K562 (cell line): ENCODE measurements around the gene KCNK3. TPM values are rescaled to one million over a fixed set of nuclear protein-coding genes. Genes with fewer than 3 reads are reported as not detected.

ENCODE experiments used
- ATAC-seq: fragments of 200-7000 bp; cut with Tn5 transposase; 3 replicates; pipeline ENCODE4 v1.9.1; 2020; ENCODE audit warnings: moderate library complexity
- BruUV-seq: library from RNA; stranded (reverse); fragments of 400-500 nt; replicated peaks from 2 replicates; lab custom pipeline; 2021; lab: Mats Ljungman, UMichigan
- CTCF ChIA-PET: fragments of 300-600 bp; formaldehyde crosslinking; extraction: SDS; loops from one replicate; lab custom pipeline; 2021; ENCODE audit warnings: low intra/inter-chr PET ratio; lab: Yijun Ruan, JAX
- POLR2A ChIA-PET: fragments of 300-600, 350-650 bp; sonication (Branson Sonifier 250); formaldehyde crosslinking; extraction: SDS; loops from one replicate; lab custom pipeline; 2021; ENCODE audit warnings: antibody characterized with exemption, inconsistent platforms; lab: Yijun Ruan, JAX
- DNase-seq, 4 experiments: peaks; one replicate each; pipeline versions ENCODE4 v3.0.0 to v3.0.0-alpha.2; 2011 to 2018; ENCODE audit warnings: low spot score in 3 of 4, mixed read lengths in 3 of 4; ENCODE audit errors: extremely low read depth in 1 of 4
- FAIRE-seq: peaks from 2 replicates; lab custom pipeline; 2011; peaks lifted over from hg19 to GRCh38; lab: Jason Lieb, UNC
- H2AFZ ChIP-seq: 2 replicates; pipeline ENCODE4 v1.6.0; 2011; ENCODE audit warnings: low read depth, low read length, control low read depth, inconsistent platforms
- H3K27ac ChIP-seq: fragments of 200-600 bp; 3 replicates; pipeline ENCODE4 v1.8.0; 2011; ENCODE audit warnings: low read depth, mild to moderate bottlenecking, control low read depth, inconsistent platforms, low read length, moderate library complexity, mixed read lengths; ENCODE audit errors: extremely low read depth
- H3K27me3 ChIP-seq, 2 experiments: fragments of 300-600 bp in 1 of 2; 2 replicates in 1 of 2; 3 replicates in 1 of 2; pipeline versions ENCODE4 v1.6.0 to v1.8.0; 2011; ENCODE audit warnings: inconsistent platforms in 2 of 2, low read length in 2 of 2, mild to moderate bottlenecking in 1 of 2, mixed read lengths in 1 of 2, moderate library complexity in 1 of 2; ENCODE audit not compliant: control insufficient read depth in 2 of 2, insufficient read depth in 2 of 2
- H3K36me3 ChIP-seq: fragments of 300-600 bp; 3 replicates; pipeline ENCODE4 v1.8.0; 2011; ENCODE audit warnings: mild to moderate bottlenecking, low read length, inconsistent platforms; ENCODE audit not compliant: control insufficient read depth, insufficient read depth
- H3K4me1 ChIP-seq, 2 experiments: fragments of 200-600 bp in 1 of 2; replicated peaks in 1 of 2; 2 replicates in 1 of 2; 3 replicates in 1 of 2; pipeline versions ENCODE4 v1.5.1 to v1.8.0; 2011; ENCODE audit warnings: inconsistent platforms in 2 of 2, low read length in 2 of 2, mild to moderate bottlenecking in 1 of 2, mixed read lengths in 1 of 2, moderate library complexity in 1 of 2; ENCODE audit not compliant: control insufficient read depth in 2 of 2, insufficient read depth in 2 of 2
- H3K4me2 ChIP-seq: 2 replicates; pipeline ENCODE4 v1.6.1; 2011; ENCODE audit warnings: low read length, control low read depth, inconsistent platforms, mixed read lengths; ENCODE audit not compliant: insufficient read depth
- H3K4me3 ChIP-seq: fragments of 200-600 bp; sonication (generic), shearing (Covaris generic); 2 replicates; pipeline ENCODE4 v1.5.1; 2016; ENCODE audit warnings: control low read depth, inconsistent platforms
- H3K79me2 ChIP-seq: fragments of 200-600 bp; 3 replicates; pipeline ENCODE4 v1.8.0; 2011; ENCODE audit warnings: low read length, inconsistent platforms; ENCODE audit not compliant: control insufficient read depth, insufficient read depth
- H3K9ac ChIP-seq, 2 experiments: 2 replicates each; pipeline versions ENCODE4 v1.6.0 to v1.6.1; 2011; ENCODE audit warnings: low read depth in 2 of 2, low read length in 2 of 2, control low read depth in 1 of 2, inconsistent platforms in 1 of 2, mild to moderate bottlenecking in 1 of 2, mixed read lengths in 1 of 2; ENCODE audit not compliant: insufficient read depth in 1 of 2
- H3K9me1 ChIP-seq: one replicate; pipeline ENCODE4 v1.6.0; 2011; ENCODE audit warnings: inconsistent platforms, mild to moderate bottlenecking, low read length, moderate library complexity; ENCODE audit not compliant: control insufficient read depth, insufficient read depth
- H3K9me3 ChIP-seq: replicated peaks from 2 replicates; pipeline ENCODE4 v1.5.1; 2011; ENCODE audit warnings: low read depth, low read length, inconsistent platforms; ENCODE audit not compliant: control insufficient read depth, insufficient read depth
- H4K20me1 ChIP-seq: replicated peaks from 2 replicates; pipeline ENCODE4 v1.6.1; 2011; ENCODE audit warnings: low read length, inconsistent platforms, mixed read lengths; ENCODE audit not compliant: control insufficient read depth, insufficient read depth
- ARHGAP35 ChIP-seq: fragments of 450-650 bp; IDR thresholded peaks from 2 replicates; pipeline ENCODE4 v1.6.1; 2018; ENCODE audit not compliant: partially characterized antibody
- ATF6 ChIP-seq: sonication (generic); formaldehyde crosslinking; IDR thresholded peaks from 2 replicates; pipeline ENCODE4 v1.4.0; 2020; ENCODE audit warnings: mild to moderate bottlenecking, missing genetic modification reagents
- ELF2 ChIP-seq: fragments of 250-450 bp; sonication (Bioruptor Pico); IDR thresholded peaks from 2 replicates; pipeline ENCODE4 v1.5.0; 2021; ENCODE audit warnings: mild to moderate bottlenecking
- ETS2 ChIP-seq: IDR thresholded peaks from 2 replicates; pipeline ENCODE4 v1.6.1; 2016; ENCODE audit warnings: borderline replicate concordance, missing genetic modification characterization, mild to moderate bottlenecking, moderate library complexity, missing compliant biosample characterization; ENCODE audit not compliant: poor library complexity, severe bottlenecking
- ETV1 ChIP-seq: fragments of 450-650 bp; conservative IDR thresholded peaks from 2 replicates; pipeline ENCODE4 v1.6.1; 2016; ENCODE audit warnings: missing genetic modification characterization, control low read depth, low read depth, missing compliant biosample characterization
- HNRNPL ChIP-seq: fragments of 200-400 bp; formaldehyde crosslinking; IDR thresholded peaks from 2 replicates; pipeline ENCODE4 v1.6.1; 2017; ENCODE audit warnings: low read depth, mild to moderate bottlenecking, low read length
- JUND ChIP-seq, 2 experiments: IDR thresholded peaks; 2 replicates in 1 of 2; 3 replicates in 1 of 2; pipeline ENCODE4 v1.6.1; 2011; ENCODE audit warnings: borderline replicate concordance in 2 of 2, low read depth in 2 of 2, low read length in 2 of 2, improper control_type of control experiment in 1 of 2, missing biosample characterization in 1 of 2, missing genetic modification characterization in 1 of 2, missing genetic modification reagents in 1 of 2
- PBX2 ChIP-seq, 2 experiments: IDR thresholded peaks in 1 of 2; conservative IDR thresholded peaks in 1 of 2; 2 replicates each; pipeline ENCODE4 v1.6.1; 2016; ENCODE audit warnings: low read depth in 2 of 2, mild to moderate bottlenecking in 1 of 2, missing compliant biosample characterization in 1 of 2, missing genetic modification characterization in 1 of 2, moderate library complexity in 1 of 2
- ZNF23 ChIP-seq: fragments of 250-450 bp; sonication (Bioruptor Pico); IDR thresholded peaks from 2 replicates; pipeline ENCODE4 v1.4.0; 2020; ENCODE audit warnings: mild to moderate bottlenecking
- ZNF780A ChIP-seq: fragments of 250-450 bp; sonication (Bioruptor Pico); IDR thresholded peaks from 2 replicates; pipeline ENCODE4 v1.5.0; 2021; ENCODE audit warnings: mild to moderate bottlenecking
- WGBS: fragments of 100-300 bp; shearing (Covaris generic); methylation state at CpG from one replicate; pipeline ENCODE4 v1.1.6; 2016; ENCODE audit warnings: low coverage, mixed read lengths; ENCODE audit not compliant: insufficient coverage; ENCODE audit errors: missing lambda C conversion rate; 5-methylcytosine and 5-hydroxymethylcytosine counted together
- in situ Hi-C: fragments of 300-500 bp; cut with MboI; formaldehyde crosslinking; loops from 4 replicates; pipeline ENCODE4 v1.15.0; 2018; ENCODE audit warnings: inconsistent platforms, mixed read lengths
- intact Hi-C: fragments of 100-400 bp; cut with micrococcal nuclease; formaldehyde crosslinking; loops from 2 replicates; pipeline ENCODE4 v1.14.2; 2022
- polyA plus RNA-seq, 8 experiments: library from polyadenylated mRNA; depleted of rRNA in 4 of 8; stranded (reverse) in 5 of 8; unstranded in 3 of 8; fragments of >200 nt; fragmentation: Nextera tagmentation in 2 of 8; fragmentation: Illumina TruSeq in 1 of 8; extraction: Ambion mirVana in 2 of 8; extraction: Trizol in 1 of 8; gene quantifications; 2 replicates each; pipeline versions ENCODE4 v1.2.1 to v1.2.3, GENCODE V29; 2011 to 2014; ENCODE audit warnings: inconsistent platforms in 1 of 8, missing spikeins in 1 of 8
- total RNA-seq, 7 experiments: library from RNA; depleted of rRNA in 6 of 7; stranded (reverse); fragments of >200 nt in 6 of 7; fragmentation: Illumina TruSeq in 2 of 7; extraction: Trizol in 2 of 7; gene quantifications; 2 replicates each; pipeline versions ENCODE4 v1.2.1 to v1.2.3, GENCODE V29; 2011 to 2021; ENCODE audit warnings: low replicate concordance in 1 of 7
- TF ChIP-seq, protein P1 (sequence below): fragments of 450-650 bp; formaldehyde crosslinking; IDR thresholded peaks from 2 replicates; pipeline ENCODE4 v1.4.0; 2020; ENCODE audit warnings: mild to moderate bottlenecking, mixed read lengths
- TF ChIP-seq, protein P2 (sequence below): sonication (generic); formaldehyde crosslinking; IDR thresholded peaks from 2 replicates; pipeline ENCODE4 v1.8.0; 2023; ENCODE audit warnings: mild to moderate bottlenecking, missing genetic modification reagents

Gene KCNK3
- total and polyA plus RNA-seq, 9 of the 15 experiments (the other 6 are each of a cell fraction or from before 2014, with no cell fraction given): 0.01 to 0.20 (median 0.07) TPM; not detected in 5

GRCh38 chr2:26691881-26692278 is 642 bp upstream of the KCNK3 start:
- Histone ChIP-seq H3K9me3 (no peaks in the 10 kb centered on the region), H4K20me1 (peaks cover 24% of the 10 kb centered on the region), H3K4me3 (no peak overlapping the region), H2AFZ (no peak overlapping the region), H3K79me2 (no peaks in the 10 kb centered on the region), H3K36me3 (no peaks in the 10 kb centered on the region), H3K4me1 (peaks cover 0 to 4% of the 10 kb centered on the region in 2 experiments; a peak in 2 of 5 replicates), H3K4me2 (no peak overlapping the region), H3K27ac (no peak overlapping the region), H3K9me1 (peaks cover 7% of the 10 kb centered on the region), H3K9ac (no peak overlapping the region), H3K27me3 (peaks cover 33 to 74% of the 10 kb centered on the region in 2 experiments)
- CTCF ChIA-PET: no interaction called here
- POLR2A ChIA-PET: interaction anchor here (0.5 kb wide), 1 partner anchor 48 kb away, joined by 3 read pairs; no protein-coding TSS in a partner anchor
- DNase-seq (no peak), FAIRE-seq (no peak), ATAC-seq (no peak)
- no TSS peak for BruUV-seq
- 13% methylated on average over 5 of the region's 6 CpGs for WGBS
- in situ Hi-C loops (no loop called here), intact Hi-C loops (no loop called here)
- TF ChIP-seq ETV1 (tag) (no peak), ATF6 (no peak), ZNF780A (CRISPR knock-in tag) (no peak), JUND (IDR thresholded peaks at IDR 0.05; ENCODE audit: borderline replicate concordance, low read depth, low read length) (no peak), JUND (tag; IDR thresholded peaks at IDR 0.05; ENCODE audit: borderline replicate concordance, low read depth, low read length) (no peak), PBX2 (CRISPR knock-in tag; IDR thresholded peaks at IDR 0.05; ENCODE audit: low read depth) (no peak), PBX2 (tag; conservative IDR thresholded peaks at IDR 0.05; ENCODE audit: low read depth) (no peak), ZNF23 (CRISPR knock-in tag) (no peak), ARHGAP35 (no peak), HNRNPL (no peak), ETS2 (tag) (no peak), ELF2 (CRISPR knock-in tag) (no peak)
- TF ChIP-seq, protein P1, sequence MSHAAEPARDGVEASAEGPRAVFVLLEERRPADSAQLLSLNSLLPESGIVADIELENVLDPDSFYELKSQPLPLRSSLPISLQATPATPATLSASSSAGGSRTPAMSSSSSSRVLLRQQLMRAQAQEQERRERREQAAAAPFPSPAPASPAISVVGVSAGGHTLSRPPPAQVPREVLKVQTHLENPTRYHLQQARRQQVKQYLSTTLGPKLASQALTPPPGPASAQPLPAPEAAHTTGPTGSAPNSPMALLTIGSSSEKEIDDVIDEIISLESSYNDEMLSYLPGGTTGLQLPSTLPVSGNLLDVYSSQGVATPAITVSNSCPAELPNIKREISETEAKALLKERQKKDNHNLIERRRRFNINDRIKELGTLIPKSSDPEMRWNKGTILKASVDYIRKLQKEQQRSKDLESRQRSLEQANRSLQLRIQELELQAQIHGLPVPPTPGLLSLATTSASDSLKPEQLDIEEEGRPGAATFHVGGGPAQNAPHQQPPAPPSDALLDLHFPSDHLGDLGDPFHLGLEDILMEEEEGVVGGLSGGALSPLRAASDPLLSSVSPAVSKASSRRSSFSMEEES (CRISPR knock-in tag): no peak
- TF ChIP-seq, protein P2, sequence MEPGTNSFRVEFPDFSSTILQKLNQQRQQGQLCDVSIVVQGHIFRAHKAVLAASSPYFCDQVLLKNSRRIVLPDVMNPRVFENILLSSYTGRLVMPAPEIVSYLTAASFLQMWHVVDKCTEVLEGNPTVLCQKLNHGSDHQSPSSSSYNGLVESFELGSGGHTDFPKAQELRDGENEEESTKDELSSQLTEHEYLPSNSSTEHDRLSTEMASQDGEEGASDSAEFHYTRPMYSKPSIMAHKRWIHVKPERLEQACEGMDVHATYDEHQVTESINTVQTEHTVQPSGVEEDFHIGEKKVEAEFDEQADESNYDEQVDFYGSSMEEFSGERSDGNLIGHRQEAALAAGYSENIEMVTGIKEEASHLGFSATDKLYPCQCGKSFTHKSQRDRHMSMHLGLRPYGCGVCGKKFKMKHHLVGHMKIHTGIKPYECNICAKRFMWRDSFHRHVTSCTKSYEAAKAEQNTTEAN (CRISPR knock-in tag): no peak
